HEK293 (cell line): ENCODE results near the gene AGT.

Experiments used
- CTCF ChIA-PET: fragments of 350-600 bp; formaldehyde crosslinking; extraction: SDS; loops from one replicate; lab custom pipeline; 2021; ENCODE audit warnings: antibody characterized with exemption; lab: Yijun Ruan, JAX
- POLR2A ChIA-PET: fragments of 300-600 bp; formaldehyde crosslinking; extraction: SDS; loops from one replicate; lab custom pipeline; 2020; ENCODE audit warnings: antibody characterized with exemption, inconsistent platforms; lab: Yijun Ruan, JAX
- H3K27ac ChIP-seq: fragments of 200-500 bp; sonication (Bioruptor generic); 2 replicates; pipeline ENCODE4 v1.5.1; 2014; ENCODE audit warnings: low read depth, low read length, control low read depth, inconsistent platforms; ENCODE audit errors: extremely low read depth
- H3K36me3 ChIP-seq, 2 experiments: fragments of 200-500 bp in 1 of 2; sonication (Bioruptor generic) in 1 of 2; 1 replicate in 1 of 2; 2 replicates in 1 of 2; pipeline ENCODE4 v1.5.1; 2014 to 2017; ENCODE audit warnings: inconsistent platforms in 2 of 2, low read length in 2 of 2; ENCODE audit not compliant: control insufficient read depth in 2 of 2, insufficient read depth in 1 of 2
- H3K4me1 ChIP-seq: fragments of 200-500 bp; sonication (Bioruptor generic); 2 replicates; pipeline ENCODE4 v1.5.1; 2014; ENCODE audit warnings: mild to moderate bottlenecking, low read length, inconsistent platforms; ENCODE audit not compliant: control insufficient read depth, insufficient read depth
- H3K4me3 ChIP-seq: 2 replicates; pipeline ENCODE4 v1.5.1; 2011; ENCODE audit warnings: low read depth, mild to moderate bottlenecking, control low read depth, low read length, moderate library complexity
- H3K9me3 ChIP-seq: fragments of 200-500 bp; sonication (Bioruptor generic); 2 replicates; pipeline ENCODE4 v1.5.1; 2014; ENCODE audit warnings: low read depth, low read length, inconsistent platforms; ENCODE audit not compliant: control insufficient read depth, insufficient read depth
- GLIS2 ChIP-seq: fragments of 450-650 bp; formaldehyde crosslinking; IDR thresholded peaks from 2 replicates; pipeline ENCODE4 v1.5.1; 2016; ENCODE audit warnings: missing biosample characterization, missing genetic modification characterization
- KLF7 ChIP-seq: fragments of 450-650 bp; formaldehyde crosslinking; IDR thresholded peaks from 2 replicates; pipeline ENCODE4 v1.5.1; 2016; ENCODE audit warnings: missing biosample characterization, missing genetic modification characterization, borderline replicate concordance
- KLF9 ChIP-seq: fragments of 450-650 bp; formaldehyde crosslinking; IDR thresholded peaks from 2 replicates; pipeline ENCODE4 v1.5.1; 2016; ENCODE audit warnings: missing biosample characterization, missing genetic modification characterization, low read depth
- SCRT1 ChIP-seq: fragments of 450-650 bp; formaldehyde crosslinking; IDR thresholded peaks from 2 replicates; pipeline ENCODE4 v1.5.1; 2016; ENCODE audit warnings: missing biosample characterization, missing genetic modification characterization, borderline replicate concordance
- SP2 ChIP-seq: fragments of 450-650 bp; formaldehyde crosslinking; IDR thresholded peaks from 2 replicates; pipeline ENCODE4 v1.5.1; 2016; ENCODE audit warnings: missing biosample characterization, missing genetic modification characterization
- YY1 ChIP-seq: fragments of 450-650 bp; formaldehyde crosslinking; IDR thresholded peaks from 2 replicates; pipeline ENCODE4 v1.5.1; 2018; ENCODE audit warnings: missing biosample characterization, missing genetic modification characterization
- ZBTB8A ChIP-seq: fragments of 450-650 bp; formaldehyde crosslinking; IDR thresholded peaks from 2 replicates; pipeline ENCODE4 v1.5.1; 2016; ENCODE audit warnings: missing biosample characterization, missing genetic modification characterization
- ZFP41 ChIP-seq: fragments of 450-650 bp; formaldehyde crosslinking; IDR thresholded peaks from 2 replicates; pipeline ENCODE4 v1.5.1; 2016; ENCODE audit warnings: missing biosample characterization, missing genetic modification characterization, borderline replicate concordance
- ZNF146 ChIP-seq: fragments of 450-650 bp; formaldehyde crosslinking; IDR thresholded peaks from 2 replicates; pipeline ENCODE4 v1.5.1; 2016; ENCODE audit warnings: missing biosample characterization, missing genetic modification characterization
- ZNF239 ChIP-seq: fragments of 450-650 bp; formaldehyde crosslinking; IDR thresholded peaks from 2 replicates; pipeline ENCODE4 v1.5.1; 2016; ENCODE audit warnings: missing biosample characterization, missing genetic modification characterization
- ZNF324 ChIP-seq: fragments of 450-650 bp; formaldehyde crosslinking; IDR thresholded peaks from 2 replicates; pipeline ENCODE4 v1.5.1; 2016; ENCODE audit warnings: missing biosample characterization, missing genetic modification characterization
- ZNF335 ChIP-seq: fragments of 450-650 bp; formaldehyde crosslinking; conservative IDR thresholded peaks from 2 replicates; pipeline ENCODE4 v1.5.1; 2016; ENCODE audit warnings: missing biosample characterization, missing genetic modification characterization
- ZNF37A ChIP-seq: fragments of 450-650 bp; IDR thresholded peaks from 2 replicates; pipeline ENCODE4 v1.5.1; 2018; ENCODE audit warnings: missing biosample characterization, missing genetic modification characterization
- ZNF530 ChIP-seq: fragments of 450-650 bp; formaldehyde crosslinking; IDR thresholded peaks from 2 replicates; pipeline ENCODE4 v1.5.1; 2016; ENCODE audit warnings: low read depth, missing biosample characterization, missing genetic modification characterization
- ZNF548 ChIP-seq: fragments of 450-650 bp; formaldehyde crosslinking; IDR thresholded peaks from 2 replicates; pipeline ENCODE4 v1.5.1; 2016; ENCODE audit warnings: missing biosample characterization, missing genetic modification characterization
- ZNF670 ChIP-seq: fragments of 450-650 bp; formaldehyde crosslinking; IDR thresholded peaks from 2 replicates; pipeline ENCODE4 v1.5.1; 2016; ENCODE audit warnings: missing biosample characterization, missing genetic modification characterization, low read depth
- ZNF843 ChIP-seq: fragments of 450-650 bp; formaldehyde crosslinking; IDR thresholded peaks from 2 replicates; pipeline ENCODE4 v1.5.1; 2016; ENCODE audit warnings: missing biosample characterization, missing genetic modification characterization
- TF ChIP-seq, protein P1 (sequence below): fragments of 450-650 bp; formaldehyde crosslinking; IDR thresholded peaks from 2 replicates; pipeline ENCODE4 v1.5.1; 2017; ENCODE audit warnings: missing biosample characterization, missing genetic modification characterization
- TF ChIP-seq, protein P2 (sequence below): fragments of 450-650 bp; formaldehyde crosslinking; IDR thresholded peaks from 2 replicates; pipeline ENCODE4 v1.5.1; 2016; ENCODE audit warnings: missing biosample characterization, missing genetic modification characterization

AGT gene

GRCh38 chr1:230707732-230708630 lies 5.9 kb downstream of the AGT start:
- ChIA-PET POLR2A (no interaction called here), CTCF (no interaction called here)
- H3K36me3 ChIP-seq, result no peaks in the 10 kb centered on the region
- no peak overlapping the region for H3K4me3 ChIP-seq
- TF ChIP-seq, protein P1, sequence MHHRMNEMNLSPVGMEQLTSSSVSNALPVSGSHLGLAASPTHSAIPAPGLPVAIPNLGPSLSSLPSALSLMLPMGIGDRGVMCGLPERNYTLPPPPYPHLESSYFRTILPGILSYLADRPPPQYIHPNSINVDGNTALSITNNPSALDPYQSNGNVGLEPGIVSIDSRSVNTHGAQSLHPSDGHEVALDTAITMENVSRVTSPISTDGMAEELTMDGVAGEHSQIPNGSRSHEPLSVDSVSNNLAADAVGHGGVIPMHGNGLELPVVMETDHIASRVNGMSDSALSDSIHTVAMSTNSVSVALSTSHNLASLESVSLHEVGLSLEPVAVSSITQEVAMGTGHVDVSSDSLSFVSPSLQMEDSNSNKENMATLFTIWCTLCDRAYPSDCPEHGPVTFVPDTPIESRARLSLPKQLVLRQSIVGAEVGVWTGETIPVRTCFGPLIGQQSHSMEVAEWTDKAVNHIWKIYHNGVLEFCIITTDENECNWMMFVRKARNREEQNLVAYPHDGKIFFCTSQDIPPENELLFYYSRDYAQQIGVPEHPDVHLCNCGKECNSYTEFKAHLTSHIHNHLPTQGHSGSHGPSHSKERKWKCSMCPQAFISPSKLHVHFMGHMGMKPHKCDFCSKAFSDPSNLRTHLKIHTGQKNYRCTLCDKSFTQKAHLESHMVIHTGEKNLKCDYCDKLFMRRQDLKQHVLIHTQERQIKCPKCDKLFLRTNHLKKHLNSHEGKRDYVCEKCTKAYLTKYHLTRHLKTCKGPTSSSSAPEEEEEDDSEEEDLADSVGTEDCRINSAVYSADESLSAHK (tag by site-specific recombination), result no peak
- TF ChIP-seq, protein P2, sequence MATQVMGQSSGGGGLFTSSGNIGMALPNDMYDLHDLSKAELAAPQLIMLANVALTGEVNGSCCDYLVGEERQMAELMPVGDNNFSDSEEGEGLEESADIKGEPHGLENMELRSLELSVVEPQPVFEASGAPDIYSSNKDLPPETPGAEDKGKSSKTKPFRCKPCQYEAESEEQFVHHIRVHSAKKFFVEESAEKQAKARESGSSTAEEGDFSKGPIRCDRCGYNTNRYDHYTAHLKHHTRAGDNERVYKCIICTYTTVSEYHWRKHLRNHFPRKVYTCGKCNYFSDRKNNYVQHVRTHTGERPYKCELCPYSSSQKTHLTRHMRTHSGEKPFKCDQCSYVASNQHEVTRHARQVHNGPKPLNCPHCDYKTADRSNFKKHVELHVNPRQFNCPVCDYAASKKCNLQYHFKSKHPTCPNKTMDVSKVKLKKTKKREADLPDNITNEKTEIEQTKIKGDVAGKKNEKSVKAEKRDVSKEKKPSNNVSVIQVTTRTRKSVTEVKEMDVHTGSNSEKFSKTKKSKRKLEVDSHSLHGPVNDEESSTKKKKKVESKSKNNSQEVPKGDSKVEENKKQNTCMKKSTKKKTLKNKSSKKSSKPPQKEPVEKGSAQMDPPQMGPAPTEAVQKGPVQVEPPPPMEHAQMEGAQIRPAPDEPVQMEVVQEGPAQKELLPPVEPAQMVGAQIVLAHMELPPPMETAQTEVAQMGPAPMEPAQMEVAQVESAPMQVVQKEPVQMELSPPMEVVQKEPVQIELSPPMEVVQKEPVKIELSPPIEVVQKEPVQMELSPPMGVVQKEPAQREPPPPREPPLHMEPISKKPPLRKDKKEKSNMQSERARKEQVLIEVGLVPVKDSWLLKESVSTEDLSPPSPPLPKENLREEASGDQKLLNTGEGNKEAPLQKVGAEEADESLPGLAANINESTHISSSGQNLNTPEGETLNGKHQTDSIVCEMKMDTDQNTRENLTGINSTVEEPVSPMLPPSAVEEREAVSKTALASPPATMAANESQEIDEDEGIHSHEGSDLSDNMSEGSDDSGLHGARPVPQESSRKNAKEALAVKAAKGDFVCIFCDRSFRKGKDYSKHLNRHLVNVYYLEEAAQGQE, result peak; percentile 91
- H3K27ac ChIP-seq, result no peak overlapping the region
- no peaks in the 10 kb centered on the region for H3K4me1 ChIP-seq
- no peaks in the 10 kb centered on the region for H3K9me3 ChIP-seq

GRCh38 chr1:230706887-230707731 lies 6.8 kb downstream of the AGT start:
- no peaks in the 10 kb centered on the region for H3K4me1 ChIP-seq
- H3K27ac ChIP-seq, result no peak overlapping the region
- ChIA-PET CTCF (no interaction called here), POLR2A (no interaction called here)
- no peaks in the 10 kb centered on the region for H3K36me3 ChIP-seq
- no peak overlapping the region for H3K4me3 ChIP-seq
- no peaks in the 10 kb centered on the region for H3K9me3 ChIP-seq
- TF ChIP-seq ZNF324 (tag by site-specific recombination) (no peak), ZNF239 (tag by site-specific recombination) (no peak), SCRT1 (no peak), ZBTB8A (no peak), ZNF548 (tag by site-specific recombination) (no peak), ZNF37A (no peak), YY1 (tag by site-specific recombination) (no peak), SP2 (tag by site-specific recombination) (no peak), KLF7 (tag by site-specific recombination) (no peak), ZNF670 (tag by site-specific recombination) (no peak), KLF9 (tag by site-specific recombination) (no peak), ZFP41 (tag by site-specific recombination) (no peak), ZNF335 (tag by site-specific recombination) (no peak), ZNF530 (tag by site-specific recombination) (no peak), GLIS2 (tag by site-specific recombination) (no peak), ZNF146 (tag by site-specific recombination) (no peak), ZNF843 (tag by site-specific recombination) (no peak)
